ENCODE results near the gene GPR162. TPM values are rescaled to one million over a fixed set of nuclear protein-coding genes. Genes with fewer than 3 reads are reported as not detected.

GPR162 gene
- polyA plus RNA-seq, 1 donor (not counting 4 experiments of a cell fraction or from before 2014, with no cell fraction given), result 0.09 TPM

DNA sequence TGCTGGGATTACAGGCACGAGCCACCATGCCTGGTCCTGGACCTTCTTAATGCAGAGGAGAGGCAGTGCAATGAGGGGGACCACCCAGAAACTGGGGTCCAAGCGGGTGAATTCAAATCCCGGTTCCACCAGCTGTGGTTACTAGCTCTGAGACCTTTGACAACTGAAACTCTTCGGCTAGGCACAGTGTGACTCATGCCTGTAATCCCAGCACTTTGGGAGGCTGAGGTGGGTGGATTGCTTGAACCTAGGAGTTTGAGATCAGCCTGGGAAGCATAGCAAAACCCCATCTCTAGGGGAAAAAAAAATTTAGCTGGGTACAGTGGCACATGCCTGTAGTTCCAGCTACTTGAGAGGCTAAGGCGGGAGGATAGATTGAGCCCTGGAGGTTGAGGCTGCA, 37.3 kb upstream of the GPR162 start:
- Histone ChIP-seq H3K4me2 (ENCODE audit: control insufficient read depth, extremely low read depth, insufficient read depth, low read depth, low read length) (no peak overlapping the region), H3K4me3 (ENCODE audit: control insufficient read depth in 2 of 3, extremely low read depth in 1 of 3, insufficient read depth in 2 of 3, low read depth in 1 of 3, low read length in 3 of 3) (no peak overlapping the region), H3K27ac (ENCODE audit: control insufficient read depth, insufficient read depth, low read length) (no peak overlapping the region), H4K20me1 (ENCODE audit: control insufficient read depth, extremely low read depth, insufficient read depth, low read length) (no peaks in the 10 kb centered on the region), H3K9me1 (ENCODE audit: control insufficient read depth, extremely low read depth, insufficient read depth, low read length) (no peaks in the 10 kb centered on the region), H3K9me3 (ENCODE audit: control insufficient read depth, low read depth, low read length) (no peaks in the 10 kb centered on the region), H3K4me1 (ENCODE audit: control insufficient read depth, extremely low read depth, insufficient read depth, low read length) (no peaks in the 10 kb centered on the region), H3K36me3 (ENCODE audit: control insufficient read depth in 2 of 2, extremely low read depth in 1 of 2, insufficient read depth in 2 of 2, low read length in 2 of 2) (no peaks in the 10 kb centered on the region), H2AFZ (ENCODE audit: control insufficient read depth, low read length) (no peak overlapping the region), H3K9ac (ENCODE audit: control insufficient read depth, extremely low read depth, insufficient read depth, low read length) (no peak overlapping the region), H3K27me3 (ENCODE audit: control insufficient read depth, extremely low read depth, insufficient read depth, low read length) (peaks cover 5% of the 10 kb centered on the region), H3K79me2 (ENCODE audit: control insufficient read depth, insufficient read depth, low read length) (no peaks in the 10 kb centered on the region)
- TF ChIP-seq, protein P1, sequence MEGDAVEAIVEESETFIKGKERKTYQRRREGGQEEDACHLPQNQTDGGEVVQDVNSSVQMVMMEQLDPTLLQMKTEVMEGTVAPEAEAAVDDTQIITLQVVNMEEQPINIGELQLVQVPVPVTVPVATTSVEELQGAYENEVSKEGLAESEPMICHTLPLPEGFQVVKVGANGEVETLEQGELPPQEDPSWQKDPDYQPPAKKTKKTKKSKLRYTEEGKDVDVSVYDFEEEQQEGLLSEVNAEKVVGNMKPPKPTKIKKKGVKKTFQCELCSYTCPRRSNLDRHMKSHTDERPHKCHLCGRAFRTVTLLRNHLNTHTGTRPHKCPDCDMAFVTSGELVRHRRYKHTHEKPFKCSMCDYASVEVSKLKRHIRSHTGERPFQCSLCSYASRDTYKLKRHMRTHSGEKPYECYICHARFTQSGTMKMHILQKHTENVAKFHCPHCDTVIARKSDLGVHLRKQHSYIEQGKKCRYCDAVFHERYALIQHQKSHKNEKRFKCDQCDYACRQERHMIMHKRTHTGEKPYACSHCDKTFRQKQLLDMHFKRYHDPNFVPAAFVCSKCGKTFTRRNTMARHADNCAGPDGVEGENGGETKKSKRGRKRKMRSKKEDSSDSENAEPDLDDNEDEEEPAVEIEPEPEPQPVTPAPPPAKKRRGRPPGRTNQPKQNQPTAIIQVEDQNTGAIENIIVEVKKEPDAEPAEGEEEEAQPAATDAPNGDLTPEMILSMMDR (optimal IDR thresholded peaks at IDR 0.05 in 1 of 3, IDR thresholded peaks at IDR 0.05 in 1 of 3, conservative IDR thresholded peaks at IDR 0.05 in 1 of 3; ENCODE audit: extremely low read depth in 1 of 3, insufficient read depth in 2 of 3, low read length in 3 of 3), result no peak
- TF ChIP-seq EZH2 (IDR thresholded peaks at IDR 0.05; ENCODE audit: low read length), result no peak
- FAIRE-seq (no peak), DNase-seq (ENCODE audit: low read depth, low spot score) (no peak)
- dilution Hi-C loops (cut with MboI; ENCODE audit: extremely low pct_ligation_motif_present, low sequenced_read_pairs), result no loop called here

DNA sequence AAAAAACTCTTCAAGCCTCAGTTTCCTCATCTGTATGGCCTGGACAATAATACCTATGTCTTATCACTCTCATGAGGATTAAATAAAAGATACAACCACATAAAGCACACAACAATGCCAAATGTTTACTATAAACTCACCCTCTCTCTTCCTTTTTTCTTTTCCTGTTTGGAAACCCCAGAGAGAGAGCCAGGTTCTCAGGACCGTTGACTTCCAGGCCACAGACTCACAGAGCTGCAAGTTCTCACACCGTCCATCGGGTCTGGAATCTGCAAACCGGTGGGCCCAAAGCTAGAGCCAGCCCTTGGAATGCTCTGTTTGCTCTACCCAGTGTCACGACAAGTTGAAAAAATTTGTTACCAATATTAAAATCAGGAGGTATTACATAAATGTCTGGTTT, 36.9 kb upstream of the GPR162 start:
- Histone ChIP-seq H3K9me3 (ENCODE audit: control insufficient read depth, low read depth, low read length) (no peaks in the 10 kb centered on the region), H3K36me3 (ENCODE audit: control insufficient read depth in 2 of 2, extremely low read depth in 1 of 2, insufficient read depth in 2 of 2, low read length in 2 of 2) (no peaks in the 10 kb centered on the region), H4K20me1 (ENCODE audit: control insufficient read depth, extremely low read depth, insufficient read depth, low read length) (no peaks in the 10 kb centered on the region), H3K79me2 (ENCODE audit: control insufficient read depth, insufficient read depth, low read length) (no peaks in the 10 kb centered on the region), H3K4me1 (ENCODE audit: control insufficient read depth, extremely low read depth, insufficient read depth, low read length) (no peaks in the 10 kb centered on the region), H2AFZ (ENCODE audit: control insufficient read depth, low read length) (no peak overlapping the region), H3K27ac (ENCODE audit: control insufficient read depth, insufficient read depth, low read length) (no peak overlapping the region), H3K9ac (ENCODE audit: control insufficient read depth, extremely low read depth, insufficient read depth, low read length) (no peak overlapping the region), H3K27me3 (ENCODE audit: control insufficient read depth, extremely low read depth, insufficient read depth, low read length) (peaks cover 8% of the 10 kb centered on the region), H3K4me3 (ENCODE audit: control insufficient read depth in 2 of 3, extremely low read depth in 1 of 3, insufficient read depth in 2 of 3, low read depth in 1 of 3, low read length in 3 of 3) (no peak overlapping the region), H3K4me2 (ENCODE audit: control insufficient read depth, extremely low read depth, insufficient read depth, low read depth, low read length) (no peak overlapping the region), H3K9me1 (ENCODE audit: control insufficient read depth, extremely low read depth, insufficient read depth, low read length) (no peaks in the 10 kb centered on the region)
- TF ChIP-seq, protein P1 (optimal IDR thresholded peaks at IDR 0.05 in 1 of 3, IDR thresholded peaks at IDR 0.05 in 1 of 3, conservative IDR thresholded peaks at IDR 0.05 in 1 of 3; ENCODE audit: extremely low read depth in 1 of 3, insufficient read depth in 2 of 3, low read length in 3 of 3), result no peak
- no peak for TF ChIP-seq EZH2 (IDR thresholded peaks at IDR 0.05; ENCODE audit: low read length)
- FAIRE-seq, result no peak
- DNase-seq (ENCODE audit: low read depth, low spot score), result no peak
- dilution Hi-C loops (cut with MboI; ENCODE audit: extremely low pct_ligation_motif_present, low sequenced_read_pairs), result no loop called here
